Gastrocnemius medialis (tissue), 4 donors: ENCODE results near the gene CALN1.

Experiments used
- POLR2A ChIP-seq, 2 donors: fragments of 450-650 bp; IDR thresholded peaks; one replicate each; pipeline ENCODE4 v1.6.1; 2017; ENCODE audit warnings: antibody characterized with exemption in 2 of 2, mild to moderate bottlenecking in 2 of 2, moderate library complexity in 2 of 2
- TF ChIP-seq, protein P1 (sequence below), 5 experiments: fragments of 450-650 bp in 3 of 5; fragments of 200-600 bp in 2 of 5; sonication (generic) in 2 of 5; IDR thresholded peaks in 4 of 5; conservative IDR thresholded peaks in 1 of 5; 1 replicate in 4 of 5; 2 replicates in 1 of 5; pipeline ENCODE4 v1.5.1; 2016 to 2019; ENCODE audit warnings: antibody characterized with exemption in 5 of 5, mild to moderate bottlenecking in 3 of 5, moderate library complexity in 3 of 5

DNA sequence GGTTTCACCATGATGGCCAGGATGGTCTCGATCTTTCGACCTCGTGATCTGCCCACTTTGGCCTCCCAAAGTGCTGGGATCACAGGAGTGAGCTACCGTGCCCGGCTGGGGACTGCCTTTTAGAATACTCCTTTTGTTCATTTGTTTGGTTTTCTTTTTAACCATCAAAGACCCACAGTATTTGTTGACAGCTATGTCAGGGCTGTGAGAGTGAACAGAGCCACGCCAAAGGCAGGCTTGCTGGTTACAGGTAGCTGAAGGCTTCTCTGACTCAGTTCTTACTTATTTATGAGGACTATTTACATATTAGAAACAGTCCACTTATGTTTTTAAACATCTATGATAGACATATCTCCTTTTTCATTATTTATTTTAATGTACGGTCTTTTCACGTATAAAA lies 544.5 kb downstream of the CALN1 start:
- TF ChIP-seq, protein P1, sequence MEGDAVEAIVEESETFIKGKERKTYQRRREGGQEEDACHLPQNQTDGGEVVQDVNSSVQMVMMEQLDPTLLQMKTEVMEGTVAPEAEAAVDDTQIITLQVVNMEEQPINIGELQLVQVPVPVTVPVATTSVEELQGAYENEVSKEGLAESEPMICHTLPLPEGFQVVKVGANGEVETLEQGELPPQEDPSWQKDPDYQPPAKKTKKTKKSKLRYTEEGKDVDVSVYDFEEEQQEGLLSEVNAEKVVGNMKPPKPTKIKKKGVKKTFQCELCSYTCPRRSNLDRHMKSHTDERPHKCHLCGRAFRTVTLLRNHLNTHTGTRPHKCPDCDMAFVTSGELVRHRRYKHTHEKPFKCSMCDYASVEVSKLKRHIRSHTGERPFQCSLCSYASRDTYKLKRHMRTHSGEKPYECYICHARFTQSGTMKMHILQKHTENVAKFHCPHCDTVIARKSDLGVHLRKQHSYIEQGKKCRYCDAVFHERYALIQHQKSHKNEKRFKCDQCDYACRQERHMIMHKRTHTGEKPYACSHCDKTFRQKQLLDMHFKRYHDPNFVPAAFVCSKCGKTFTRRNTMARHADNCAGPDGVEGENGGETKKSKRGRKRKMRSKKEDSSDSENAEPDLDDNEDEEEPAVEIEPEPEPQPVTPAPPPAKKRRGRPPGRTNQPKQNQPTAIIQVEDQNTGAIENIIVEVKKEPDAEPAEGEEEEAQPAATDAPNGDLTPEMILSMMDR (IDR thresholded peaks at IDR 0.05 in 4 of 5, conservative IDR thresholded peaks at IDR 0.05 in 1 of 5) = no peak
- no peak for TF ChIP-seq POLR2A (IDR thresholded peaks at IDR 0.05)
